GM19452 (cell line): Measurements from ENCODE around the gene MUC5B.

Source experiments
- ATAC-seq: cut with Tn5 transposase; IDR thresholded peaks from one replicate; pipeline ENCODE4 v1.9.1; 2021; ENCODE audit not compliant: unreplicated experiment

The MUC5B gene

DNA sequence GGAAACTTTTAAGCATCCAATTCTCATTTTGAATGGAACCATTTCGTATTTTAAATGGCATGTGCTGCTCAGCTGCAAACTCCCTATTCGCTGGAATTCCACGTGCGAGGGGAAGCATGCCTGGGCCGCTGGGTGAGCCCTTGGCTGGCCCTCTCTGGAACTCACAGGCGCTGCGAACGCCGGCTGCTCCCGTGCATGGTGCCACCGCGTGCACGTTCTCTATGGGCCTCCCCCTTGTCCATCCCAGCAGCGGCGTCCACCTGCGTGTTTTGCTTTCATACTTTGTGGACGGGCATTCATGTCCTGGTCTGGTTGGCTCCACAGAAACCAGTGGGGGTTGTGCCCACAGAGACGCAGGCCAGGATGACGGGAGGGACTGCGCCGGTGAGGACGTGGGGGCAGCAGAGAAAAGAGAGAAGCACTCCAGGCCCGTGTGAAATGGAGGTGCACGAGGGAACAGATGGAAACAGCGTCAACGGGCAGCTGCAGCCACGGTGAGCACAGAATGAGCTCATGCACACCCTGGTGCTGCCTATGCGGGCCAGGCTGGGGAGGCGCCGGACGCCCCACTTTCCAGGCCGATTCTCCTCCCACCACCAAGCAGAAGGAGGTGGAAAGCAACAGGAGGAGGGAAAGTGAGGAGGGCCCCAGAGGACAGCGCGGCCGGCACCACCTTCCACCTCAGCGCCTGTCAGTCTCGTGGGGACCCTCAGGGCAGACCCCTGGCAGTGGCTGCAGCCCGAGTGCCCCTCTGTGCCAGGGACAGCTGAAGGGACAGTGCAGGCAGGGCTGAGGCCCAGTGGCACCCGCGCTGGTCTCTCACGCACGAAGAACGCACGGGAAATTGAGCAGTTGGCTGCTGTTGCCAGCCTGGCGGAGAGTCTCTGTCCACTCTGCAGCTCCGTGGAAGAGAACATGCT is 57.5 kb downstream of the MUC5B start:
- no peak for ATAC-seq

DNA sequence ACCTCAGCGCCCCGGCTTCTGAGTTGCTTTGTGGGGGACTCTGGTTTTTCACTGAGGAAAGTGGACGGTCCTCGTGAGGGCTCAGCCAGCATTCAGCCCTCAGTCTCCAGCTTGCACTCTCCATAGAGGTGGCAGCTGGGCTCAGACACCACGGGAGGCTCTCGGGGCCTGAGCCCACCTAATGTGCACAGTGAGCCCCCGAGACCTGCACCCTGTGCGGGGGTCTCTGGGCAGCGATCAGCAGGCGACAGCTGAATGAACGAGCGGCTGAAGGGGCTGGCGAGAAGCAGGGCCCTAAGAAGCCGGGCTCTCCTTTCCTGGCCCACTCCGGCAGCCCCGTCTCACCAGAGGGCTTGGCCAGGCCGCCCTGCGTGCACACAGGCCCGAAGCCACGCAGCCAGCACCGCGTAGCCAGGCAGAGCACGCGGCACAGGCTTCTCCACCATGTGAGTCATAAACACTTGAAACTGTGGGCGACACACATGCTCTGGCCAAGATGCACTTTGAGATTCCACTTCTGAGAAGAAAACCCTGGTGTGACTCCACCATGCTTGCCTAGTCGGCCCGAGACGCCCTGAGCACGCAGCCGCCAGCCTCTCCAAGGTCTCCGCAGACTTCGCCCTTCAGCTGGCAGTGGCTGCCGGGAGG is 58.6 kb downstream of the MUC5B start:
- no peak for ATAC-seq

DNA sequence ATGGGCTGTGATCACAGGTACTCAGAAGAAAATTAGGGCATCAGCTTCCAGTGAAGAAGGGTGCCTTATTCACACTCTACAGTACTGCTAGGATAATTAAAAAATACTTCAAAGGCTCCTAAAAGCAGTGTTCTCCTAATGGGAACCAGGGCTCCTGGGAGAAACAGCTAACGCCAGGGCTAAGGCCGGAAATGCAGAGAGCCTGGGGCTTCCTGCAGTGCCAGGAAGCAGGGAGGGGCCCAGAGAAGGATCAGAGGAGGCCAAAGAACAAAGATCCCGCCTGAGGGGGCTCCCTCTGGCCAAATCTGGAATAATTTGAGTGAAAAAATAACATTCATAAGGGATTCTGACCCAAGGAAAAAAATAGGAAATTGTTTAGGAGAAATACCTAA is 59.1 kb downstream of the MUC5B start:
- ATAC-seq, result no peak

DNA sequence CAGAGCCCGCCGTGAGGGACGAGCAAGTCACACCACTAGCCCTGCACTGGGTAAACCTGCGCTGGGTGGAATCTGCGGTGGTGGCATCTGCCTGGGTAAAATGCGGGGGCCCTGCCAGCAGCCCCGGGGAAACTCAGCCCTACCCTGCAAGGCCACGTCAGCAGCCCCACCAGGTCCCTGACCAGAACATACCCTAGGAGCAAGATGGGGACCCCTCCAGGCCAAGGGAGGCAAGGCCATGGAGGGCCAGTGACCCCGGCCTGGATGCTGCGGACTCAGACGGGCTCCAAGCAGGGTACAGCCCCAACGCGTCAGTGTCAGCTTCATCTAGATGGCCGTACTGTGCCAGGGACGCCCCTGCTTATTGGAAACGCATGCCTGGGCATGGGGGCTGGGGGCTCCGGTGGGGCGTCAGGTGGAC is 60.2 kb downstream of the MUC5B start:
- ATAC-seq, result no peak

DNA sequence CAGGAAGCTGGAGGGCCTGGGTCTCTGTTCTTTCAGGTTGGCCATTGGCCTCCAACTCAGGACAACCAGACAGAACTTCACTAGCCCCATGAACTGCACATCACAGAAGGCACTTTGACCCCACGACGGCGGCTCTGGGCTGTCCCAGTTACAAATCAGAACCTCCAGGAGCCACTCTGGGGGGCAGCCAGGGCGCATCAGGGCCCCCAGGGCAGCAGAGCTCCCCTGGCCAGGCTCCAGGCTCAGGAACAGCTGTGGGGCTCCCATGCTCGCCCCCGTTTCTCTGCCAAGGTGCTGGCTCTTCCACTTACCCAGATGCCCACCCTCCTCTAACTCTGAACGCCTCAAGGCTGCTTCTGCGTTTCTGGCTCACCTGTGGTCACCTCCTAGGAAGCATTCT is 61.0 kb downstream of the MUC5B start:
- ATAC-seq, result no peak

DNA sequence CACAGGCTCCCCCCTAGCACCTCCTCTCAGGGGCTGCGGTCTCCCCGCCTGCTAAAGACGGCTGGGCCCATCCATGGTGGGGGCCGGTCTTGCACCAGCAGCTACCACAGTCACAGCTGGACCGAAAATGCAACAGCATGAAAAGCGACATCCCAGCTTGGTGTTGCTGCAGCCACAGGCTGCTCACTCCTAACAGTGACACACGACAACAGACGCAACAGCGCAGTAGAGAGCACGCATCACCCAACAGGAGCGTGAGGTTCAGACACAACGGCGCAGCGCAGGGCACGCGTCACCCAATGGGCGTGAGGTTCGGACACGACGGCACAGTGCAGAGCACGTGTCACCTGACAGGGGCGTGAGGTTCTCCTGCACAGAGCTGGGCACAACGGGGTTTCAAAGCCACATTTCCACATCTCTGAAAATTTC is 62.5 kb downstream of the MUC5B start:
- no peak for ATAC-seq

DNA sequence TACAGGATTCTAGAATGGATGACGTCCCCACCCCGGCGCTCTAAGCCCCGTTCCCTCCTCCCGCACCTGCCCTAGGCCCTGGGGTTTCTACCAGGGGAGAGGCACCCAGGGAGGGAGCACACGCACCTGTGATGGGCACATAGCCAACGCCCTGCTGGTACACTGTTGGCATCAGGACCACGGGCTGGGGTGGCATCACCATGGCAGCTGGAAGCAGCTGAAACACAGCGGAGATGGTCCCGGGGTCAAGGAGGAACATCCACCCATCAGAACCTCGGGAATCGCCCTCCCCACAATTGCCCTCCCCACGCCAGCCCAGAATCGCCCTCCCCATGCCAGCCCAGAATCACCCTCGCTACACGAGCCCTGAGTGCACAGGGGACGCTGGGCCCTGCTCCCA is 63.0 kb downstream of the MUC5B start:
- no peak for ATAC-seq

DNA sequence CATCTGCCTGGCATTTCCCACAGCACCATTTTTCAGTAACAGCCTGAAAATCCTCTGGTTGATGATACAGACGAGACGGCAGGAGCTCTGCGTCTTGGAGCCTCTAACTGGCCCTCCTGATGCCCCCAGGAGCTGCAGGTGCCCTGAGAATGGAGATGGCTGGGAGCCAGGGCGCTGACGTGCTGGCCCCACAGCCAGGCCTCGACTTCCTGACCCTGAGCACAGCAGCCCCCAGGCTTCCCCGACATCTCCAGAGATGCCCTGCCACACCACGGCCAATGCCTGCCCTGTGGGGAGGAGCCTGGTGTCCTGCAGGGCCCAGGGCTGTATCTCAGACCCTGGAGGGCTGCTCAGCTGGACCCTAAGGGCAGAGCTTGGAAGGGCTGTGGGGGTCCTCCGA is 65.1 kb downstream of the MUC5B start:
- no peak for ATAC-seq

DNA sequence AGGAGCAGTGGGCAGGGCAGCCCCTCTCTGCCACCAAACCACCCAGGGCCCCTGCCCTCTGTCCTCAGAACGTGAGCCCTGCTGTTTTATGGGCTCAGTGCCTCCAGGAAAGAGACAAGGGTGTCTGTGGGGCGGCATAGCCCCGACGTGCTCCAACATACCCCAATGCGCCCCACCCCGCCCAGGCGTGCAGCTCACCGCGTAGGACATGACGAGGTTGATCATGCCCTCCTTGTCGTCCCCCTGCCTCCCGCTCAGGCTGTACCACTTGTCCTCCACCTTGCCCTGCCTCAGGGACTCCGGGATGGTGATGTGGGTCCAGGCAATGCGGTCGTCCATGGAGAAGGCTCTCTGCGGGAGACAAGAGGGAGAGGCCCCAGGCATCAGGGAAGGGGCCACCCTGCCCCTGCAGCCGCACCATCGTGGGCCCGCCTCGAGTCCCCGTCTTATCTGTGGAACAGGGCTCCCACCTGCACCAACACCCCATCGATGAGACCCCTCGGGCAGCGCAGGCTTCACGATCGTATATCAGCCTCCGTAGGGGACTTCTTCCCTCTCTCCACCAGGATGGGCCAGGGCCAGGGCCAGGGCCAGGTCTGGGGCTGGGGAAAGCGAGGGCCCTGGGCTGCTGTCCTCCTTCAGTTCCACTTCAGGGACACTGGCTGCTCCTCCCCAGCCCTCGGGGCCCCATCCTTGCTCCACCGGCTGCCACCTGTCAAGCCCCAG is 65.7 kb downstream of the MUC5B start:
- no peak for ATAC-seq

DNA sequence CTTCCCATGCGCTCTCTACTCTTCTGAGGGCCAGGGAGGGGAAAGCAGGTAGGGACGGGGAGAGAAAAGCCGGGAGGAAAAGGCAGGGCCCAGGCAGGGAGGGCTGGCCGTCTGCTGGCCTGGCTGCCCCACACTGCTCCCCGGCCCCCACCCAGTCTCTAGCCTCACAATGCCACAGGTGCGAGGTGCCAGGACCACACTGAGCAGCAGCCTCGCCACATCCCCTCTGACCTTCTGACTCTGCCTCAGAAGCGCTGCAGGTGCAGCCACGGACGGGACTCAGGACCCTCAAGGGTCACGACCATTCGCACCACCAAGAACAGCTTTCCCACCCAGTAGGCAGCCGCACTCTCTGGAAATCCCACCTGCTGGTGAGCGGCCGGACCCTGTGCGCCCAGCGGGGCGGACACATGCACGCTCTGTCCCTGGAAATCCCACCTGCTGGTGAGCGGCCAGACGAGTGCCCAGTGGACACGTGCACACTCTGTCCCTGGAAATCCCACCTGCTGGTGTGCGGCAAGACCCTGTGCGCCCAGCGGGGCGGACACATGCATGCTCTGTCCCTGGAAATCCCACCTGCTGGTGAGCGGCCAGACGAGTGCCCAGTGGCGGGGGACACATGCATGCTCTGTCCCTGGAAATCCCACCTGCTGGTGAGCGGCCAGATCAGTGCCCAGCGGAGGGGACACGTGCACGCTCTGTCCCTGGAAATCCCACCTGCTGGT is 66.5 kb downstream of the MUC5B start:
- no peak for ATAC-seq

DNA sequence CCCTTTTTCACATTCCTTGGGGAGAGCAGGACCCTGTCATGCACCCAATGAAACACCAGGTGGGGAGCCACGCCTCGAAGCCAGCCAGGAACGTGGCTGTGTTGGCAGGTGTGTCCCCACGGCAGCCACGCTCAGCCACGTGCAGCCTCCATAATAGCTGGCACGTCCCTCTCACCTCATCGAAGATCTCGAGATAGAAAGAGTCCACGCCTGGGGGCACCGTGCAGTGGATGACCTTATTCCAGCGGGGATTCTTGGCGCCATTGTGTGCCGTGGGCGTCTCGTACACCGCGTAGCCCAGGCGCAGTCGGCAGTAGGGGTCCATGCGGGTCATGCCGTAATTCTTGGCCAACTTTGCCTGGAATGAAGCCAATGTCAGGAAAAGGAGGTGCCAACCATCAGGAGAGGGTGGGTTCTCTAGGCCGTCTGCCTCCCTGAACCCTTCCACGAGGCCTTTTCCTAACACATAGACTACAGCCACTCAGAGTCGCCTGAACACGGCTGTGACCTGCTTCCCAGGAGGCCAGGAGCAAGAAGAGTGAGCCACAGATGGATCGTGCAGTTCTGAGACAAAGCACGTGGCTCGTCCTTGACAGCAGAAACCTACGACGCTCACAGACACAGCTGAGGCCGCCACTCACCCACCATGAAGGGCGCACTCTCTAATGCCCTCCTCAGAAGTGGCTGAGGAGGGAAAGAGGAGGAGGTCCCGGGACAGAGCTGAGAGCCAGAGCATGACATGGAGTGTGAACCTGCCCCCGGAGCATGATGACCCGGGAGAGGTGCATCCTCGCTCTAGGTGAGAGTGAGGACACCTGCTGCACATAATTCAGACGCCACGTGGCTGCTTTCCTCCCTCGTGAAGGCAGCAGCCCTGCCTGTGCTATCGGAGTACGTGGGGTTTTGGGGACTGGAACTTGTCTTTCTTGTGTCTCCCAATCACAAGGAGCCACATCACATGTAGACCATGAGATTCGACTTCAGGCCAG is 67.5 kb downstream of the MUC5B start:
- no peak for ATAC-seq

DNA sequence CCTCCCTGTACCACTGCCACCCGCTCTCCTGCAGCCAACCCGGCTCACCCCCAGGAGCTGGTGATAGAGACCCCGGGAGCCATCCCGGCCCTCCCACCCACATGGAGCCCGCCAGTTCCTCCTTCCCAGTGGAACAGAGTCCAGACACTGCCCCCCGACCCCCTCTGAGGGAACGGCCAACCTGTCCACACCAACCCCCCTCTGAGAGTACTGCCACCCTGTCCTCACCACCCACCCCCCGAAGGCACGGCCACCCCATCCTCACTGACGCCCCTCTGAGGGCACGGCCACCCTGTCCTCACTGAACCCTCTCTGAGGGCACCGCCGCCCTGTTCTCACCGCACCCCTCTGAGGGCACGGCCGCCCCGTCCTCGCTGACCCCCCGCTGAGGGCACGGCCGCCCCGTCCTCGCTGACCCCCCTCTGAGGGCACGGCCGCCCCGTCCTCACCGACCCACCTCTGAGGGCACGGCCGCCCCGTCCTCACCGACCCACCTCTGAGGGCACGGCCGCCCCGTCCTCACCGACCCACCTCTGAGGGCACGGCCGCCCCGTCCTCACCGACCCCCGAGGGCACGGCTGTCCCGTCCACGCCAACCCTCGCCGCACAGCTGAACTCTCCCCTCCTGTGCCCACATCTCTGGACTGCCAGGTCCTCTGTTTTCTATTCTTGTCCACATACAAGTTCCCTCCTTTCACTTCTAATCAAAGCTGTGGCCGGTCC is 68.6 kb downstream of the MUC5B start:
- ATAC-seq, result no peak

DNA sequence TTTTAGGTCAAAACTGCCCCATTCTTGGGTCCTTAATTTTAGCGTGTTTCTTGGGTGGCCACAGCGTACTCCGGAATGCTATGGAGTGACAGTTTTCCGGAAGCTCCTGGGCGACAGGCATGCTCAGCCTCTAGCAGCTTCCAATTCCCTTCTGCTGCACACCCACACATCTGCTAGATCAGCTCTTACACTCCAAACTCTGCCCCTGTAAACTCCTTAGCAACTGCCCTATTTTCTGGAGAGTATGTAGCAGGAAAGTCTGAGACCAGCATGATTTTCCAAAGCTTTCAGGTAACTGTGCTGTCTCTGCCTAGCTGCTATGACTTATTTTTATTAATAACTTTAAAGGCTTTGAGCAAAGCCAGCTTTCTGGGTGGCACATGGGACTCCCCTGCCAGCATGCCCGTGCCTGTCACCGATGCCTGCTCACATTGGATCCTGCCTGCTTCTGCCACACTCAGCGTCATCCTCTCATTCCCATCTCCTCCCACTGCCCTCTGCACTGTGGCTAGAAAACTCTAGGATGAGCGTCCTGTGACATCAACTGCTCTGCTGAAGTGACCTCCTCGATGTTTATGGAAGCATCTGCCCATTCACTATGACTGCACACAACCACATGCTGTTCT is 69.3 kb downstream of the MUC5B start:
- no peak for ATAC-seq

DNA sequence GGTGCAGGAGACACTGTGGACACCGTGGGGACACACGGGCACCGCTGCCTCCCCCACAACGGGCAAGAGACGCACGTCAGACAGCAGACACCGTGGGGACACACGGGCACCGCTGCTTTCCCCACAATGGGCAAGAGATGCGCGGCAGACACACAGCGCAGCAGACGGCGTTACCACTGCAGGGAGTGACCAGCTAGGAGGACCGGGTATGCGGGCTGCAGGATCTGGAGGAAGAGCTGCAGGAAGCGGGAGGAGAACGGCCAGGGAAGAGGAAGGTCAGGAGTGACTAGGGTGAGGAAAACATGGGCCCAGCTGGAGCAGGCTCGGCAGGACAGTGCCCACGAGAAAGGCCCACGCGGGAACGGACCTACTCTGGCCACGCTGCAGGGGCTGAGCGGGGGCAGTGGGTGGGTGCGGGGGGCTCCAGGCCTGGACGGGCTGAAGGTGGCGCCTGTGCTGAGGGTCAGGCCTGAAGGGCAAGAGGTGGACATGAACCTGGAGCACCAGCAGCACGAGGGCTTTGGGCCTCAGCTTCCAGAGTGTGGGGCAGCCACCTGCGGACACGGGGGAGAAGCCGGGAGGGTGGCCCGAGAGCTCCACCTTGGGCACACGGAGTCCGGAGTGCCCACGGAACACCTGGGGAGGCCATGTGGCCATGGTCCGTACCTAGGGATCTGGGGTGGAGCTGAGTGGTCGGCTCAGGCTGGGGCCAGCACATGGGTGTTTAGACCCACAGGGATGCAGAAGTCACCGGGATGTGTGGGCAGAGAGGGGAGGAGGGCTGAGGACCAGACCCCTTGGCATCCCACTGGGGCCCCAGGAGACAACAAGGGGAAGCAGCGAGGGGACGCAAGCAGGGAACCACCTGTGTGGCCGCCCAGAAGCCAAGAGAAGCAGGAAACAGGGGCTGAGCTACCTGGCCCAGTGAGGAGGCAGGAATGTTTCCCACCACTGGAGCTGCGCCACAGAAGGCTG is 70.1 kb downstream of the MUC5B start:
- ATAC-seq, result no peak

DNA sequence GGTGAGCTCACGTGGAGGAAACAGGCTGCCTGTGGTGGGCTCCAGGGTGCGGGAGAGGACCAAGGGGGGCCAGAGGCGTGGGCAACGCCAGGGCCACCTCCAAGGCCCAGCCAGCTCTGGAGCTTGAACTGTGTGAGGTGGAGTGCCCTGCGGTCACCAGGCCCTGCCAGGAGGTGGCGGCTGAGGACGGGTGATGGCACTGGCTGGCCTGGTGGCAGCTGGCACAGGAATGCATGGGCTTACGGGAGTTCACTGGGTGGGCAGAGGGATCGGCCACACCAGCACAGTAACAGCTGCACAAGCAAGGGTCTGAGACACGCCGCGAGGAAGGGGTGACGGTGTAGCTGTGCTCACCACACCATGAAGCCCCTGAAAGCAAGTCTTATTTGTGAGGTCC is 70.8 kb downstream of the MUC5B start:
- ATAC-seq, result no peak

DNA sequence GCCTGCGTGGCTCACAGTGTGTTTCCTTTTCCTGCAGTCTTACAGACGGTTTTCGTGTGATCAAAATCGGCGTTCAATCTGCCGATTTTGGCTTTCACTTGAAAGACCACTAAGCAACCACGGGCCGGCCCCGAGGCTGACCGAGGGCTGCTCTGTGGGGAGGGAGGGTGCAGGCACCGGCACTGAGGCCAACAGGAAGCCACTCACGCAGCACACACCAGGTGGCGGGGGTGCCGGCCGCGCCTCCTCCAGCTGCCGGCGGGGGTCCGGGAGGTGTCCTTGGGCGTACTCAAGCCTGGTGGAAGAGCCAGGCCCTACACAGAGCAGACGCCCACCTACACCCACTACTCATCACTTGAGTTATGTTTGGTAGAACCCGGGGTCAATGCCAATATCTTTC is 72.2 kb downstream of the MUC5B start:
- ATAC-seq, result no peak

DNA sequence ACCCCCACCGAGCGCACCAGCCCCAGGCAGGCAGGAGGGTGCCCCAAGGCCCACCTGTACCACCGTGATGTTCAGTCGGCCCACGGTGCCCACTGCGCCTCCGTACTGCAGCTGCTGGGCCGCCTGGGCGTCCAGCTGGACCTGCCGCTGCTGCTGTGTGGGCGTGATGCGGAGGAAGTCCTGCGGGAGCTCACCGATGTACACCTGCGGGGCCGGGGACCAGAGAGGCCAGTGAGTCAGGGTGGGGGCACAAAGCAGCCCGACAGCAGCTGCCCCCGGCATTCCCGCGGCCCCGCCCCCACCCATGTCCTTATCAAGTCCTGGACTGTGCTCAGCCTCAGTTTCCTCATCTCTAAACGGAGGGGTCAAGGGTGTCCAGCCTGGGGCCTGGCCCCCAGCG is 72.7 kb downstream of the MUC5B start:
- ATAC-seq, result no peak

DNA sequence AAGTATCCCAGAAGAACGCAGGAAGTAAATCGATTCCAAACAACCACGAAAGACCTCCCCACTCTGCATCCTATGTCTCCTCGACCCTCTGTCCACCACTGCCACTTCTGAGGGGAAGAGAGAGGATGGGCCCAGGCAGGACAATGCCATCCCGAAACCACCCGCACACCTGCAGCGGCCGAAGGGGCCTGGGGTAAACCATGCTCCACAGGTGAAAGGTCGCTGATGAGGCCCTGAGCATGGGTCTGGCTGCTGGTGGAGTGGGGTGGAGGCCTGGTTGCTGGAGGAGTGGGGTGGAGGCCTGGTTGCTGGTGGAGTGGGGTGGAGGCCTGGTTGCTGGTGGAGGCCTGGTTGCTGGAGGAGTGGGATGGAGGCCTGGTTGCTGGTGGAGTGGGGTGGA is 73.4 kb downstream of the MUC5B start:
- no peak for ATAC-seq
